ENCODE data around the gene ERCC3. TPM values are rescaled to one million over a fixed set of nuclear protein-coding genes. Genes with fewer than 3 reads are reported as not detected.
"Not testable (repeated sequence)": the region's sequence is repeated elsewhere in the genome, so short reads cannot be mapped to it uniquely, and the experiment has no call there.

Gene ERCC3
- total RNA-seq, 1 donor from 2014 or later, result 45.1 TPM

DNA sequence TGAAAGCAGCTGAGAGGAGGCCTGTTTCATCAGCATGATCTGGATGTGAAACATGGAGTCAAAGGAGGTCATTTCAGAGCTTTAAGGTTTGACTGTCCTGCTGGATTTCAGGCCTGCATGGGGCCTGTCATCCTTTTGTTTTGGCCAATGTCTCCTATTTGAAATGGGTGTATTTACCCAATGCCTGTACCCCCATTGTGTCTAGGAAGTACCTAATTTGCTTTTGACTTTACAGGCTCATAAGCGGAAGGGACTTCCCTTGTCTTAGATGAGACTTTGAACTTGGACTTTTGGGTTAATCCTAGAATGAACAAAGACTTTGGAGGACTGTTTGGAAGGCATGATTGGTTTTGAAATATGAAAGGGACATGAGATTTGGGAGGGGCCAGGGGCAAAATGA lies 54.5 kb downstream of the ERCC3 start:
- Mint-ChIP-seq H3K4me1 (ENCODE audit: unreplicated experiment) (no peaks in the 10 kb centered on the region), H3K36me3 (ENCODE audit: low read depth, unreplicated experiment) (peaks cover 13% of the 10 kb centered on the region), H3K27ac (ENCODE audit: unreplicated experiment) (no peak overlapping the region), H3K4me3 (ENCODE audit: unreplicated experiment) (no peak overlapping the region), H3K9me3 (ENCODE audit: unreplicated experiment) (peaks cover 9% of the 10 kb centered on the region), H3K27me3 (ENCODE audit: unreplicated experiment) (no peaks in the 10 kb centered on the region)
- TF ChIP-seq, protein P1, sequence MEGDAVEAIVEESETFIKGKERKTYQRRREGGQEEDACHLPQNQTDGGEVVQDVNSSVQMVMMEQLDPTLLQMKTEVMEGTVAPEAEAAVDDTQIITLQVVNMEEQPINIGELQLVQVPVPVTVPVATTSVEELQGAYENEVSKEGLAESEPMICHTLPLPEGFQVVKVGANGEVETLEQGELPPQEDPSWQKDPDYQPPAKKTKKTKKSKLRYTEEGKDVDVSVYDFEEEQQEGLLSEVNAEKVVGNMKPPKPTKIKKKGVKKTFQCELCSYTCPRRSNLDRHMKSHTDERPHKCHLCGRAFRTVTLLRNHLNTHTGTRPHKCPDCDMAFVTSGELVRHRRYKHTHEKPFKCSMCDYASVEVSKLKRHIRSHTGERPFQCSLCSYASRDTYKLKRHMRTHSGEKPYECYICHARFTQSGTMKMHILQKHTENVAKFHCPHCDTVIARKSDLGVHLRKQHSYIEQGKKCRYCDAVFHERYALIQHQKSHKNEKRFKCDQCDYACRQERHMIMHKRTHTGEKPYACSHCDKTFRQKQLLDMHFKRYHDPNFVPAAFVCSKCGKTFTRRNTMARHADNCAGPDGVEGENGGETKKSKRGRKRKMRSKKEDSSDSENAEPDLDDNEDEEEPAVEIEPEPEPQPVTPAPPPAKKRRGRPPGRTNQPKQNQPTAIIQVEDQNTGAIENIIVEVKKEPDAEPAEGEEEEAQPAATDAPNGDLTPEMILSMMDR (IDR thresholded peaks at IDR 0.05; ENCODE audit: unreplicated experiment), result no peak
- no peak for DNase-seq (ENCODE audit: low spot score)

DNA sequence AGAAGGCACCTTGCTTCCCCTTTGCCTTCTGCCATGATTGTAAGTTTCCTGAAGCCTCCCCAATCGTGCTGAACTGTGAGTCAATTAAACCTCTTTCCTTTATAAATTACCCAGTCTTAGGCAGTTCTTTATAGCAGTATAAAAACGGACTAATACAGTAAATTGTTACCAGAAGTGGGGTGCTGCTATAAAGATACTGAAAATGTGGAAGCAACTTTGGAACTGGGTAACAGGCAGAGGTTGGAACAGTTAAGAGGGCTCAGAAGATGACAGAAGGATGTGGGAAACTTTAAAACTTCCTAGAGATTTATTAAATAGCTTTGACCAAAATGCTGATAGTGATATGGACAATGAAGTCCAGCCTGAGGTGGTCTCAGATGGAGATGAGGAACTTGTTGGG lies 56.2 kb downstream of the ERCC3 start:
- H3K27me3 Mint-ChIP-seq (ENCODE audit: unreplicated experiment); H3K27ac Mint-ChIP-seq (ENCODE audit: unreplicated experiment): not testable (repeated sequence)

DNA sequence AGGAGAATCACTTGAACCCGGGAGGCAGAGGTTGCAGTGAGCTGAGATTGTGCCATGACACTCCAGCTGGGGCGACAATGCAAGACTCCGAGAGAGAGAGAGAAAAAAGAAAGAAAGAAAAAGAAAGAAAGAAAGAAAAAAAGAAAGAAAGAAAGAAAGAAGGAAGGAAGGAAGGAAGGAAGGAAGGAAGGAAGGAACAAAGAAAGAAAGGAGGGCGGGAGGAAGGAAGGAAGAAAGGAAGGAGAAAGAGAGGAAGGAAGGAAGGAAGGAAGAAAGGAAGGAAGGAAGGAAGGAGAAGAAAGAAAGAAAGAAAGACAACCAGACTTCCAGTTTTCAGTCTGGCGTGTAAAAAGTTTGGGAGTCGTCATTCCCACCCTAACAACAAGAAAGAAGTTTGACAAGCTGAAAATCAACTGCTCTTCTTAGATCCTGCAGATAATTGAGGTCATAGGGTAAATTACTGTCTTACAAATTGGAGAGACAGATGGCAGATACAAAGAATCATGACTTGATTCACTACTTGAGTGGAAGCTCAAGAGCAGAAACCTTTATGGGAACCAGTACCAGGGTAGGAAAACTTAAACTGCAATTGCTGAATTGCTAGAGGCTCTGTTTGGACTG lies 58.8 kb downstream of the ERCC3 start:
- DNase-seq (ENCODE audit: low spot score), result no peak
- H3K4me3 Mint-ChIP-seq (ENCODE audit: unreplicated experiment), result no peak overlapping the region
- peaks cover 9% of the 10 kb centered on the region for H3K9me3 Mint-ChIP-seq (ENCODE audit: unreplicated experiment)
- H3K36me3 Mint-ChIP-seq (ENCODE audit: low read depth, unreplicated experiment), result peaks cover 4% of the 10 kb centered on the region
- TF ChIP-seq, protein P1 (IDR thresholded peaks at IDR 0.05; ENCODE audit: unreplicated experiment), result no peak
- H3K27me3 Mint-ChIP-seq (ENCODE audit: unreplicated experiment), result peaks cover 1% of the 10 kb centered on the region
- H3K27ac Mint-ChIP-seq (ENCODE audit: unreplicated experiment), result no peak overlapping the region
- no peaks in the 10 kb centered on the region for H3K4me1 Mint-ChIP-seq (ENCODE audit: unreplicated experiment)

More for the DNA sequence above, 56.2 kb downstream of the ERCC3 start:
- H3K4me3 Mint-ChIP-seq (ENCODE audit: unreplicated experiment); DNase-seq (ENCODE audit: low spot score); H3K4me1 Mint-ChIP-seq (ENCODE audit: unreplicated experiment); H3K9me3 Mint-ChIP-seq (ENCODE audit: unreplicated experiment): not testable (repeated sequence)
- peaks cover 13% of the 10 kb centered on the region for H3K36me3 Mint-ChIP-seq (ENCODE audit: low read depth, unreplicated experiment)

DNA sequence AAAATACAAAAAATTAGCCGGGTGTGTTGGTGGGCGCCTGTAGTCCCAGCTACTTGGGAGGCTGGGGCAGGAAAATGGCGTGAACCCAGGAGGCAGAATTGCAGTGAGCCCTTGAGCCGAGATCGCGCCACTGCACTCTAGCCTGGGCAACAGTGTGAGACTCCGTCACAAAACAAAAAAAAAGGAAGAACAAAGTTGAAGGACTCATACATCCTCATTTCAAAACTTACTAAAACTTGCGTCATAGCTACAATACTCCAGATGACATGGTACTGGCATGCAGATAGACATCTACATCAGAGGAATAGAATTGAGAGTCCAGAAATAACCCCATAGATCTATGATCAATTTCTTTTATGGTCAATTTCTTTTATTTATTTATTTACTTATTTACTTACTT lies 60.2 kb downstream of the ERCC3 start:
- Mint-ChIP-seq H3K9me3 (ENCODE audit: unreplicated experiment) (peaks cover 9% of the 10 kb centered on the region), H3K4me3 (ENCODE audit: unreplicated experiment) (no peak overlapping the region), H3K27ac (ENCODE audit: unreplicated experiment) (no peak overlapping the region), H3K4me1 (ENCODE audit: unreplicated experiment) (no peaks in the 10 kb centered on the region), H3K36me3 (ENCODE audit: low read depth, unreplicated experiment) (peaks cover 4% of the 10 kb centered on the region), H3K27me3 (ENCODE audit: unreplicated experiment) (peaks cover 3% of the 10 kb centered on the region)
- TF ChIP-seq, protein P1 (IDR thresholded peaks at IDR 0.05; ENCODE audit: unreplicated experiment), result no peak
- no peak for DNase-seq (ENCODE audit: low spot score)

- Mint-ChIP-seq H3K4me3 (ENCODE audit: unreplicated experiment) (no peak overlapping the region), H3K27ac (ENCODE audit: unreplicated experiment) (no peak overlapping the region), H3K27me3 (ENCODE audit: unreplicated experiment) (peaks cover 3% of the 10 kb centered on the region), H3K4me1 (ENCODE audit: unreplicated experiment) (peaks cover 2% of the 10 kb centered on the region), H3K36me3 (ENCODE audit: low read depth, unreplicated experiment) (no peaks in the 10 kb centered on the region), H3K9me3 (ENCODE audit: unreplicated experiment) (no peaks in the 10 kb centered on the region)
- DNase-seq (ENCODE audit: low spot score), result no peak
- TF ChIP-seq, protein P1 (IDR thresholded peaks at IDR 0.05; ENCODE audit: unreplicated experiment), result no peak
Measured at GRCh38 chr2:127231130-127231865, 62.6 kb downstream of the ERCC3 start.
